T-helper 22 cell (primary cell): Measurements from ENCODE around the gene CBFA2T2.
"Not testable (repeated sequence)": the region's sequence is repeated elsewhere in the genome, so short reads cannot be mapped to it uniquely, and the experiment has no call there.

Experiments used
- DNase-seq: peaks from one replicate; pipeline ENCODE4 v3.0.0-alpha.2; 2020; ENCODE audit warnings: low read depth

Gene CBFA2T2

DNA sequence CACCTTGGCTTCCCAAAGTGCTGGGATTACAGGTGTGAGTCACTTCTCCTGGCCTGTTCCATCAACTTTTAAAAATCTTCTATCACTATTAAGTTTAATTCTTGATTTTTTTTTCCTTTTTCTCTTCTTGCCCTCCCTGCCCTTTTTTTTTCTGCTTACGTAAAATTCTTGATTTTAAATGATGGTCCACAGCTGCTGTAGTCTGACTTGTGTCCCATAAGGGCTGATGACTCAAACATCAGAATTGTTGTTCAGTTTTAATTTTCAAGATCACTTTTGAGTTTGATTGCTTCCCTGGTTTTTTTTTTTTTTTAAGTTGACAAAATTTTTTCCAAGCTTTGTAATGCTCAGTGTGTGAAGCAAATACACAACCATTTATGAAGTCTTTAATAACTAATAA lies 61.9 kb downstream of the CBFA2T2 start:
- DNase-seq: no peak

DNA sequence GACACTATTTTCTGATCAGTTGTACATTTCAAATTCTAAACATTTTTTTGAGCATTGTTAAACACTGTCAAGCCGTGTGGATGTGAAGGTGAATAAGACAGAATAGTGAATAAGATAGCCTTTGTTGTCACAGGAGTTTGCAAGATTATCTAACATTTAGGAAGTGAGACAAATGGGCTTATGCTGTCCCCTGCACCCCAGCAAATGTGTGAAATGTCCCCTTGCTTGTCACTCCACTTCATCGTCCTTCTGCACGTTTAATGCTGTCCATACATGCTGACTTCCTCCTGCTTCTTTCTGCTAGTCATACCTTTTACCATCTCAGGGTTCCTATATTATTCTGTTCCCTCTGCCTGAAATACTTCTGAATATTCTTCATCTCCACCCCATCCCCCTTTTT lies 62.6 kb downstream of the CBFA2T2 start:
- DNase-seq: no peak

DNA sequence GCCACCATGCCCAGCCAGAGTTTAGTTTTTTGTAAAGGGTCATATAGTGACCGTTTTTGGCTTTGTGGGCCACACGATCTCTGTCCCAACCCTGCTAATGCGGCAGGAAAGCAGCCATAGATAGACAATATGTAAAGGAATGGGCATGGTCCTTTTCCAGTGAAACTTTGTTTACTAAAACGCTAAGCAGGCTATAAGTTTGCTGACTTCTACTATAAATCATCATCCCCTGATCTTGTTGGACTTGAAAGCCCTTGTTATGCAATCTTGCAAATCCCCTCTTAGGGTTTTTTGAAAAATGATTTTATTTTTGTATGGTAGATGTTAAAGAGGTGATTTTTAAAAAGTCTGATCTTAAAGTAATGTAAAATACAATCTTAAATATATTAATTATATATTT lies 63.6 kb downstream of the CBFA2T2 start:
- DNase-seq: no peak

DNA sequence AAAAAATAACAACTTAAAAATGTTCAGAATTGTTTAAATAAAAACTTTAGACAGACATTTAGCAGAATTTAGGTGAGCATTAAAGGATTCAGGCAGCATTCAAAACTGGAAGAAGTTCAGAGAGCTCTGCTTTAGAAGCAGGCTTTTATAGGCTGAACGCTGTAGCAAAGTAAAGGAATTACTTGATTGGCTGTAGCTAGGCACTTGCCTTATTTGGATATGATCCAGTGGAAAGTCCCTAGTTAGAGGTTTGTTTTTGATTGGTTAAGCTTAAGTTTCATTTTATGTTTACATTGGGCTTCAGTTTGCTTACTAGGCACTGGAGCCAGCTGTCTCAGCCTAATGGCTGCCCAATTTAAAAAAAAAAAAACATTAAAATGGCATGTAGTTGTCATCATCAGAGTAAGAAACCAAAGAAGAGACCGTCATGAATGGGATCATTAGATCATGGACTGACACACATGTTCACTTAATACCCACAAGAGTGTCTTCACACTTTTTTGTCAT lies 65.1 kb downstream of the CBFA2T2 start:
- DNase-seq: peak; percentile 42

DNA sequence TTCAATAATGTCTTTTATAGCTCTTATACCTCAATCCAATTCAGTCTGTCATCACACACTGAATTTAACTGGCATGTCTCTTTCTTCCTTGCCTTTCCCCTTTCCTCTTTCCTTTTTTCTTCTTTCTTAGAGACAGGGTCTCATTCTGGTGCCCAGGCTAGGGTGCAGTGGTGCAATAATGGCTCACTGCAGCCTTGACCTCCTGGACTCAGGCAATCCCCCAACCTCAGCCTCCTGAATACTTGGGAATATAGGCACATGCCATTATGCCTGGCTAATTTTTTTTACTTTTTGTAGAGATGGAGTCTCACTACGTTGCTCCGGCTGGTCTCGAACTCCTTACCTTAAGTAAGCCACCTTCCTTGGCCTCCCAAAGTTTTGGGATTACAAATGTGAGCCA lies 65.9 kb downstream of the CBFA2T2 start:
- no peak for DNase-seq

DNA sequence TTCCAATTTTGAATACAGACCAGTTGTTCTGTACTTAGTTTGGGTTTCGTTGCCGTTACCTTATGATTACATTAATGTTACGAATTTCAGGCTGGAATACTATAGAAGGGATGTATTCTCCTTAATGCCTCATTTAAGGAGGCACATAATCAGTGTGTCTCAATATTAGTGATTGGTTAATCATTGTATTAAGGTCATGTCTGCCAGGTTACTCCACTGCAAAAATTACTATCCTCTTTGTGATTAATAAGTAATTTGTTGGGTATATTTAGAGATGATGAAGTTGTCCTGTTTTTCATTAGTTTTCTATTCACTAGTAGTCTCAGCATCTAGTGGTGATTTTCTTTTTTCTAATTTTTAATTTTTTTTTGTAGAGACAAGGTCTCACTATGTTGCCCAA lies 66.3 kb downstream of the CBFA2T2 start:
- no peak for DNase-seq

DNA sequence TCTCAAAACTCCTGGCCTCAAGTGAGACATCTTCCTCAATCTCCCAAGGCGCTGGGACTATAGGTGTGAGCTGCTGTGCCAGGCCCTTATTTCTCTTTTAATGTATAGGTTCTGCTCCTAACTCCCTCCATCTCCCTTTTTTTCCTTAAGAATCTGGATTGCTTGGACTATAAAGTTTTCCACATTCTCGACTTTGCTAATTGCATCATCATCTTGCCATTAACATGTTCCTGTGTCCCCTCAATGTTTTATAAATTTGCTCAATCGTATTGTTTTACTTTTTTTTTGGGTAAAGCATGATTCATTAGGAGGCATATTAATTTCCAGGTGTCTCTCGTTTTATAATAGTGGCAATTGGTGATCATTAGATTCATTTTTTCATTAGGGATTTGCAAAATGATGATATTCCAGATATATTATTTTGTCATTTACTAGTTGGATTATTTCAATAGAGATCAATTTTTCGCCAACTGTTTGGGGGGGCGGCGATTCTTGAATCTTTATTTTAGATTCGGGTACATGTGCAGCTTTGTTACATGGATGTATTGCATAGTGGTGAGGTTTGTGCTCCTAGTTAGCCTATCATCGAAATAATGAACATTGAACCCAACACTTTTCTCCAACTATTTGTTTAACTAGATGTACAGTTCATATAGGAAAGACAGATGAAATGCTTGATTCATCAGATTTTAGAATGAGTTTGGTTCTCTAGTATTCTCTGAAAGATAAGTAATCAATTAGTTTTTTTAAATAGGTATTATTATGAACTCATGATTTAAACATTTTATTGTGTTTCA lies 68.7 kb downstream of the CBFA2T2 start:
- DNase-seq: no peak

DNA sequence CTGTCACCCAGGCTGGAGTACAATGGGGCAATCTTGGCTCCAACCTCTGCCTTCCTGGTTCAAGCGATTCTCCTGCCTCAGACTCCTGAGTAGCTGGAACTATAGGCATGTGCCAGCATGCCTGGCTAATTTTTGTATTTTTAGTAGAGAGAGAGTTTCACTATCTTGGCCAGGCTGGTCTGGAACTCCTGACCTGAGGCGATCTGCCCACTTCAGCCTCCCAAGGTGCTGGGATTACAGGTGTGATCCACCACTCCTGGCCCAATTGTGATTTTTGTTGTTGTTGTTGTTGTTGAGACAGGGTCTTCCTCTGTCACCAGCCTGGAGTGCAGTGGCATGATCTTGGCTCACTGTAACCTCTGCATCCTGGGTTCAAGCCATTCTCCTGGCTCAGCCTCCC lies 69.3 kb downstream of the CBFA2T2 start:
- DNase-seq: no peak

DNA sequence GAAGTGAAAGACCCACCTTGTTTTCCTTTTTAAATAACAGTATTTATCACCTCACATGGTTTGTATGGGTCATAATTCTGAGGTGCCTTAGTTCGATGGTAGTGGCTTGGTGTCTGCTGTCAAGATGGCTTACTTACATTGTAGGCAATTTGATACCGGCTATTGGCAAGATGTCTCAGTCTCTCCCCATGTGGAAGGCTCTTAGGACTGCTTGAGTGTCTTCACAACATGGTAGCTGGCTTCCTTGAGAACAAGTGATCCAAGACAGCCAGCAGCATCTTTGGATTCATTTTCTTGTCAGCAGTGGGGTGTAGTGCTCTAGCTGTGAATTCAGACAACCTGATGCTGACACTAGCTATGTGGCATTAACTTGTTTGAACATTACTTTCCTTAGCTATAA lies 70.1 kb downstream of the CBFA2T2 start:
- no peak for DNase-seq

DNA sequence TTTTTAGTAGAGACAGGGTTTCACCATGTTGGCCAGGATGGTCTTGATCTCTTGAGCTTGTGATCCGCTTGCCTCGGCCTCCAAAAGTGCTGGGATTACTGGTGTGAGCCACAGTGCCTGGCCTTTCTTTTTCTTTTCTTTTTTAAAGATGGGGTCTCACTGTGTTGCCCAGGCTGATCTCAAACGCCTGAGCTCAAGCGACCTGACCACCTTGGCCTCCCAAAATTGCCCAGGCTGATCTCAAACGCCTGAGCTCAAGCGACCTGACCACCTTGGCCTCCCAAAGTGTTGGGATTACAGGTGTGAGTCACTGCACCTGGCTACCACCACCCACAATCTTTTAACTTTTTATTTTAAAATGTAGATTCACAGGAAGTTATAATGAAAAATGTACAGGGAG lies 71.2 kb downstream of the CBFA2T2 start:
- DNase-seq: not testable (repeated sequence)

DNA sequence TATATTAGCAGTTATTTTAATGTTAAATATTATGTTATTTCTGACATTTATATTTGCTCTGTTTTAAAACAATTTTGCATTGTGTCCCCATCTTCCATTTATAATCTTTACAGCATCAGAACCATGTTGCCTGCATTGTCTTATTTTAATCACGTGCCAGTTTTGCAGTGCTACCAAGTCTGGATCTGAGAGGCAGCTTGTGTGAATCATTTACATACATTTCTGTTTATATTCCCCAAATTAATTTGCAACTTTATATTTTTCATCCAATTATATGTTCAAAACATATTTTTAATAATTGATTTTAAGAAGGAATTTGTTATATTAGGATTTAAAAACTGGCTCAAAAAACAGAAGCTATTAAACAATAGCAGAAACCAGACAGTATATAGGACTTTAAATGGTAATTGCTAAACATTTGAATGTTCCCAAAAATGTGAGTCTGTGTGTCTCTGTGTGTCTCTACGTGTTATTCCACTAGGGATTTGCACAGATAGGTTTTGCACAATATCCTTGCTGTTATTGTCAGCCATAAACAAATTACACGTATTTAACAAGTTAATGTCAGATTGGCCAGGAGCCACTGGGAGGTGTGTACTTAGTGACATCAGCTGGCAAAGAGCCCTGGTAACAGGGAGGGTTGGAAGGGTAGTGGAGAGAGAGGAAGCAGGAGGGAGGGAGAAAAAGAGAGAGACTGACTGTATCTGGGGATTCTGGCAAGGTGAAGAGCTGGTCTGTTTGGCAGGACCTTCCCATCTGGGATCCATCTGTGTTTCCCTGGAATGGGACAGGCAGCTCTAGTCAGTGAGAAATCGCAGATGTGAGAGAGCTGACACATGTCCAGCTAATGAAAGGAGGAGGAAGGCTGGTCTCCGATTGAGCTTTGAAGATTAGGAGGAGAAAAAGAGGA lies 72.1 kb downstream of the CBFA2T2 start:
- DNase-seq: no peak

DNA sequence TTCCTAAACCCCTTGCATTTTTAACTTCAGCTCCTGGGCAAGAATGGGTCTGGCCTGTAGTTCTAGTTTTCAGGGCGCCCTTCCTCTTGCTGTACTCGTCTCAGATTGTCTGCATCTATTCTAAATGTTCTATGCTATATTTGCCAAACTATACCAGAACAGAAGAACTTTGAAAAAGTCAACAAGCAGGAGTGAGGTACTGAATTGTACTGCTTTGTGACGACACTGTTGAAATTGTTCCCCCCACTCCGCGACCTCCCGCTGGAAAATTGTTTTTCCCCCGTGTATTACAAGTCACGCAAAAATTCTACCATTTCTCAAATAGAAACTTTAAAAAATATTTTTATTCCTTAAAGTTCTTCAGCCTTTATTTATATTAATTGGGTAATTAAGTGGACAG lies 73.9 kb downstream of the CBFA2T2 start:
- DNase-seq: no peak

DNA sequence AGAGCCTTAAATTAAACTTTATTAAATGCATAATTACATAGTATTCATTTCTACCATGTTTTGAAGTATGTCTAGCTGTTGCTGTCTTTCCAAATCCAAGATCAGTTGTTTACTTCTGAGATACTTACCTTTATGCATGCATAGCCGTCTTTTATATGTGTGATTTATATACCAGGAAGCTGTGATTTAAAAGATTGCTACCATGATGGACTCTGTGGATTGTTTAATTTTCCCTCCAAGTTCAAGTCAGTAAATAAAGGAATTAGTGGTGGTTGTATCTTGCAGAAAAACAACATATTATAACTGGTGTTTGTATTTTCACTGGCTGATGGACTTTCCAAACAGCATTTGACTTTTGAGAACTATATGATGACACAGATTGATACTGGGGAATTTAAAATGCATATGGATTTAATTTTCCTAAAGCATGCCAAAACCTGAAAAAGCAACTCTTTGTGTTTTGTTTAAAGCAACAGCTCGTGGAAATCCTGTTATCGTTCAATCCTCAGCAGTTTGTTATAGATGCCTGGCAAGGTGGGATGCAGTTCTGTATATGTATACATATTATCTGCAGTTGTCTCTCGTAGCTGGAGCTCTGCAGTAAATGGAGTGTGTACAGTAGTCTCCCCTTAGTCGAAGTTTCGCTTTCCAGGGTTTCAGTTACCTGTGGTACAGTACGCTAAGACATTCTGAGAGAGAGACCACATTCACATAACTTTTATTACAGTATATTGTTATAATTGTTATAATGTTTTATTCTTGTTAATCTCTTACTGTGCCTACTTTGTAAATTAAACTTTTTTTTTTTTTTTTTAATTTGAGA lies 77.1 kb downstream of the CBFA2T2 start:
- no peak for DNase-seq

DNA sequence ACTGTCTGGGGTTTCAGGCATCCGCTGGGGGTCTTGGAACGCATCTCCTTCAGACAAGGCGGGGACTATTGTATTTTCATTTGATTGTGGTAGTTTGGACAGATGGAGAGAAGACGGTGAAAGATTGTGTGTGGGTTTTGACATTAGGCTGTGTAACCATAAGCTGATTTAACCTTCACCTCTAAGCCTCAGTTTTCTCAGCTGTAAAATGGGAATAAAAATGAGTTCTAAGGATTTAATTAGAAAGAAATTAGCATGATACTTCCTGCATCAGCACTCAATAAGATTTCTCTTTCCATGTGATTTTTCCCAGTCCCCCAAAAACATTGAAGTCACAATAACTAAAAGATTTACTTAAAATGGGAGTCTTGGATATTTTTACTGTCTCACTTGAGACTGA lies 78.1 kb downstream of the CBFA2T2 start:
- no peak for DNase-seq

DNA sequence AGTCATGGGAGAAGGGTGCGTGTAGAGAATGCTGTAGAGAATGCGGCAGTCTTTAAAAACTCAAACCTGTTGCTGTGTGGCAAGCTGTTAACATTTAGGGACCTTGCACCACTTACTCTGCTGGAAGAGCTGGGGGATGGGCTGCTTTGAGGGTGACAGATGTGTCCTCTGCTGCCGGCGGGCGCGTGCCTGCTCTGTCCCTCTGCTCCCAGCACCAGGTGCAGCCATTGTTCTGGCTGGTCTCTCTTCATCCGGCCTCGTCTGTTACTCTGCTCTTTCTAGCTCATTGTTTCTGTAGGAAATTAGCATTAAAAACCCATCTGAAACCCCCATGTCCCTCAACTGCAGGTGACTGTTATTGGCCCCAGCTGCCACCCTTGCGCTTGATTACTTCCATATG lies 78.5 kb downstream of the CBFA2T2 start:
- DNase-seq: no peak

DNA sequence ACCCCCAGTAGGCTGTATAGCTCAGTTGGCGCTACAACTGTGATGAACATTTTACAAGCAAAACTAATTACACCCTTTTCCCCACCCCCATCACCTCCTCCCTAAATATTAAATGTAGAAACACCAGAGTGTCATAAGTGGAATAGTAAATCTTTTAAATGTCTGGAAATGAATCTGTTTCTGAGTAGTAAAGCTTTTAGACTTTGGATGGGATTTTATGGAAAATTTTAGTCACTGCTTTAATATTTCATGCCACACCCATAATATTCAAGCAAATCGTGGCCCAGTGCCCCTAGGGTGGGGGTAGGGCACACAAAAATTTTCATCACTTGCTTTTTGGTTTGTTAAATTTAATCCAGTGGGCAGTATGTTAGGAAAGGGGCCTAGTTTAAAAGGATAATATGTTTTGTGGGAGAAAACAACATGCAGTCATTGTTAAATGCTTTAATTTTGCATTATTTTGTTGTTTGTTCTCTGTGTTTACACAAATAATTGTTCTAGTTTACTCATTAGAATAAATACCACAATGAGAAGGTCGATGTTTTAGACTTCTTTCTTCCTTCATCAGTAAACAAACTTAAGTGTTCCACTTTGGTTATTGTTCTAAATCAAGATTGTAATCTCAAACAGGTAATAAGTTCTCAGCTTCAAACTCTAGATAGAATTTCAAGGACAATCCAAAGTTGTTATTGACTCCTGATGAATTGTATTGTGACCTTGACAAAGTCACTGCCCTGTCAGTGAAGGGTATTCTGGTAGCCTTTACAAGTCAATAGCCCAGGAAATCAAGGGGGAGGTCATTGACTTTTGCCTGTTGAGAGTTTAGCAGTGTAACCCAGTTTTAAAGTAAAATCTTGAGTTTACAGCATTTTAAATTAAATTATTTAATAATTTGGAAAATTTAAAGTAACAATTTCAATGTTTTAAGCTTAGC lies 79.2 kb downstream of the CBFA2T2 start:
- no peak for DNase-seq

DNA sequence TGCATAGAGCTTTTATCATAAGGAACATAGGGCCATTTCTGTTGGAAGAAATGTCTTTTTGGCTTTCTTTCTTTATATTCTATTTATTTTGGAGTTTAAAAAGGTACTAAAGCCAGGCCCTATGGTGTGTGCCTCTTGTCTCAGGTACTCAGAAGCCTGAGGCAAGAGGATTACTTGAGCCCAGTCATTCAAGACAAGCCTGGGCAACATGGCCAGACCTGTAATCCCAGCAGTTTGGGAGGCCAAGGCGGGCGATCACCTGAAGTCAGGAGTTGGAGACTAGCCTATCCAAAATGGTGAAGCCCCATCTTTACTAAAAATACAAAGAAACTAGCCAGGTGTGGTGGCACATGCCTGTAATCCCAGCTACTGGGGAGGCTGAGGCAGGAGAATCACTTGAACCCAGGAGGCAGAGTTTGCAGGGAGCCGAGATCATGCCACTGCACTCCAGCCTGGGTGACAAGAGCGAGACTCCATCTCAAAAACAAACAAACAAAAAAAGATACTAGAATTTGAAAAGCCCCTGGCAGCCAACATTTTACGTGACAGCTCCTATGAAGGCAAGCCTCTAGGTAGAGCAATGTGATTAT lies 80.0 kb downstream of the CBFA2T2 start:
- no peak for DNase-seq

DNA sequence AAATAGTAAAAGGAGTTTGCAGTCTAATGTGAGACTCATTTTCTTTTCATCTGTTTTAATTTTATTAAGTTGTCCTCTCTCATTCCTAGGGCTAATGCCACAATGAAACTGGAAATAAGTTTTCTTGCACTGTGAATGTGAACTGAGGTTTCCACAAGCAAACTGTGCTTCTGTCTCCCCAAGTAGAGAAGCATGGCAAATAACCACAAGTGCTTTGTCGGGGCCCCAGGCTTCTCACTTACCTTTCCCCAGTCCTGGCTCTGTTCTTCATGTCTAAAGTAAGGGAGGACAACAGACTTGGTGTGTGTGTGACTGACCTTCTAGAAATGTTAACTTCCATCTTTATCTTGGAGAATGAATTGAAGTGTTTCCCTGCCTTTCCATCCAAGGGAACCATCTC lies 80.8 kb downstream of the CBFA2T2 start:
- no peak for DNase-seq

DNA sequence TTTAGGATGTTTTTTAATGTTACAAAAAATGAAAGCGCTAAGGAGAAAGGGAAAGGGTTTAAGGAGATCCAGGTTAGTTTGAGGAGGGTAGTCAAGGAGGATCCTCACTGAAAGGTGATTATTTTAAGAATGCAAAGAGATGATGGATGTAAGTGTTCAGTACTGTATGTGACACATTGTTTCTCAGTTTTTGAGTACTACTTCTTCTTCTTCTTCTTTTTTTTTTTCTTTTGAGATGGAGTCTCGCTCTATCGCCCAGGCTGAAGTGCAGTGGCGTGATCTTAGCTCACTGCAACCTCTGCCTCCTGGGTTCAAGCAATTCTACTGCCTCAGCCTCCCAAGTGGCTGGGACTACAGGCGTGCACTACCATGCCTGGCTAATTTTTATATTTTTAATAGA lies 83.4 kb downstream of the CBFA2T2 start:
- DNase-seq: not testable (repeated sequence)

DNA sequence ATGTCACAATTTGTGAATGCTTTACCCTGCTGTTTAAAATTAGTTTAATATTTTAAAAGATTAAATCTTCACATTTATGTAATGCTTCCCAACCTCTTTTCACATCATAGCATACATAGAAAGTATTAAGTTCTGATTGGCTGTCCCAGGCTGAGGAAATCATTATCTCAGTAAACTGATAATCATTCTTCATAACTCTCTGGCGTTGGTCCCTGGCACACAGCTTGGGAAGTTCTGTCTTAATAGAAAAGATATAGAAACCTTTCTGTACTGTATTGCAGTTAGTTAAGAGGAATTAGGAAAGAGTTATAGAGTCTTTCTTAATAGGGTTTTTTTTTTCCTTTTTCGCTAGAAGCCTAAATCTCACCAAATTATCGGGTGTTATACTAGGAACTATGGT lies 85.4 kb downstream of the CBFA2T2 start:
- DNase-seq: no peak
